Liver (tissue), 9 donors: Measurements from ENCODE around the gene MXD4. TPM values are rescaled to one million over a fixed set of nuclear protein-coding genes. Genes with fewer than 3 reads are reported as not detected.

Experiments used
- DNase-seq: peaks from one replicate; pipeline ENCODE4 v3.0.0-alpha.2; 2017; ENCODE audit warnings: low spot score
- H3K27ac ChIP-seq, 2 donors: one replicate each; pipeline ENCODE4 v1.7.0; 2013; ENCODE audit warnings: inconsistent platforms in 2 of 2, low read length in 2 of 2, control low read depth in 1 of 2, low read depth in 1 of 2, mild to moderate bottlenecking in 1 of 2
- H3K27me3 ChIP-seq, 4 donors: one replicate each; pipeline versions ENCODE4 v1.6.1 to v1.7.0; 2013; ENCODE audit warnings: low read length in 3 of 4, inconsistent platforms in 1 of 4, mild to moderate bottlenecking in 1 of 4, moderate library complexity in 1 of 4; ENCODE audit not compliant: control insufficient read depth in 4 of 4, insufficient read depth in 4 of 4
- H3K36me3 ChIP-seq, 4 donors: one replicate each; pipeline versions ENCODE4 v1.6.1 to v1.7.0; 2013; ENCODE audit warnings: low read length in 3 of 4, mild to moderate bottlenecking in 3 of 4, low read depth in 1 of 4, moderate library complexity in 1 of 4; ENCODE audit not compliant: control insufficient read depth in 4 of 4, insufficient read depth in 3 of 4
- H3K4me1 ChIP-seq, 4 donors: one replicate each; pipeline versions ENCODE4 v1.6.1 to v1.7.0; 2013; ENCODE audit warnings: low read length in 3 of 4, mild to moderate bottlenecking in 3 of 4, moderate library complexity in 1 of 4; ENCODE audit not compliant: control insufficient read depth in 4 of 4, insufficient read depth in 4 of 4
- H3K4me3 ChIP-seq, 3 donors: one replicate each; pipeline versions ENCODE4 v1.6.1 to v1.7.0; 2013; ENCODE audit warnings: low read length in 3 of 3, control low read depth in 1 of 3, low read depth in 1 of 3, mild to moderate bottlenecking in 1 of 3
- H3K9ac ChIP-seq, 2 donors: one replicate each; pipeline ENCODE4 v1.7.0; 2013; ENCODE audit warnings: low read length in 2 of 2, mild to moderate bottlenecking in 2 of 2, moderate library complexity in 2 of 2, control low read depth in 1 of 2, low read depth in 1 of 2
- H3K9me3 ChIP-seq, 4 donors: one replicate each; pipeline versions ENCODE4 v1.6.1 to v1.7.0; 2013; ENCODE audit warnings: low read length in 3 of 4; ENCODE audit not compliant: control insufficient read depth in 4 of 4
- ATF3 ChIP-seq: IDR thresholded peaks from 2 replicates; pipeline ENCODE4 v1.6.1; 2016; ENCODE audit warnings: antibody characterized with exemption
- CTCF ChIP-seq: fragments of 150-350 bp; IDR thresholded peaks from 2 replicates; pipeline ENCODE4 v1.5.1; 2017; ENCODE audit warnings: improper control_type of control experiment, low read depth, low read length; ENCODE audit not compliant: missing input control
- EGR1 ChIP-seq, 2 donors: IDR thresholded peaks; 2 replicates each; pipeline ENCODE4 v1.6.1; 2016 to 2018; ENCODE audit warnings: antibody characterized with exemption in 2 of 2, low read depth in 2 of 2
- FOXA1 ChIP-seq: IDR thresholded peaks from 2 replicates; pipeline ENCODE4 v1.6.1; 2016; ENCODE audit warnings: antibody characterized with exemption
- FOXA2 ChIP-seq: IDR thresholded peaks from 2 replicates; pipeline ENCODE4 v1.6.1; 2016; ENCODE audit warnings: antibody characterized with exemption
- GABPA ChIP-seq, 2 donors: IDR thresholded peaks in 1 of 2; conservative IDR thresholded peaks in 1 of 2; 2 replicates each; pipeline ENCODE4 v1.6.1; 2016; ENCODE audit warnings: antibody characterized with exemption in 2 of 2, mild to moderate bottlenecking in 1 of 2, moderate library complexity in 1 of 2
- HNF4G ChIP-seq: IDR thresholded peaks from 2 replicates; pipeline ENCODE4 v1.6.1; 2016; ENCODE audit warnings: antibody characterized with exemption
- JUND ChIP-seq, 2 donors: IDR thresholded peaks; 2 replicates each; pipeline ENCODE4 v1.6.1; 2016; ENCODE audit warnings: antibody characterized with exemption in 2 of 2
- NR2F2 ChIP-seq: IDR thresholded peaks from 2 replicates; pipeline ENCODE4 v1.6.1; 2016; ENCODE audit warnings: antibody characterized with exemption
- RAD21 ChIP-seq, 2 donors: IDR thresholded peaks; 2 replicates each; pipeline ENCODE4 v1.6.1; 2016; ENCODE audit warnings: antibody characterized with exemption in 2 of 2, mild to moderate bottlenecking in 2 of 2
- SP1 ChIP-seq: IDR thresholded peaks from 2 replicates; pipeline ENCODE4 v1.6.1; 2018; ENCODE audit warnings: antibody characterized with exemption, mild to moderate bottlenecking
- YY1 ChIP-seq: IDR thresholded peaks from 2 replicates; pipeline ENCODE4 v1.6.1; 2016; ENCODE audit warnings: antibody characterized with exemption, mild to moderate bottlenecking
- ZBTB33 ChIP-seq: IDR thresholded peaks from 2 replicates; pipeline ENCODE4 v1.6.1; 2016; ENCODE audit warnings: antibody characterized with exemption
- WGBS: extraction: QIAGEN DNeasy Blood & Tissue Kit; methylation state at CpG from one replicate; pipeline ENCODE4 v1.1.7; 2013; 5-methylcytosine and 5-hydroxymethylcytosine counted together
- polyA plus RNA-seq, 2 donors: library from polyadenylated mRNA; stranded (reverse) in 1 of 2; unstranded in 1 of 2; fragments of 200-250 nt in 1 of 2; fragments of >200 nt in 1 of 2; fragmentation: Nextera tagmentation in 1 of 2; extraction: Ambion mirVana in 1 of 2; gene quantifications; one replicate each; pipeline versions ENCODE4 v1.2.1 to v1.2.3, GENCODE V29; 2013 to 2015
- total RNA-seq, 2 donors: library from RNA; depleted of rRNA; stranded (reverse); fragments of >200 nt; gene quantifications; one replicate each; pipeline ENCODE4 v1.2.3, GENCODE V29; 2014
- donor health status: healthy.
- donor health status: healthy.
- donor health status: healthy.
- donor health status: healthy.
- donor health status: healthy.

The MXD4 gene
- total and polyA plus RNA-seq, 4 donors = 6.5 to 19.6 (median 15.9) TPM

GRCh38 chr4:2292646-2293108 is 30.8 kb upstream of the MXD4 start:
- H3K4me3 ChIP-seq = no peak overlapping the region
- H3K9me3 ChIP-seq = no peaks in the 10 kb centered on the region
- no peak overlapping the region for H3K9ac ChIP-seq
- H3K36me3 ChIP-seq = no peaks in the 10 kb centered on the region
- no peak for DNase-seq
- no peak for TF ChIP-seq SP1
- TF ChIP-seq FOXA2 = no peak
- no peak for TF ChIP-seq ZBTB33
- no peak for TF ChIP-seq CTCF
- no peak for TF ChIP-seq GABPA (IDR thresholded peaks at IDR 0.05 in 1 of 2, conservative IDR thresholded peaks at IDR 0.05 in 1 of 2)
- no peak for TF ChIP-seq ATF3
- no peak for TF ChIP-seq HNF4G
- no peak for TF ChIP-seq NR2F2
- no peak for TF ChIP-seq FOXA1
- no peak for TF ChIP-seq YY1
- 93% methylated on average over 6 of the region's 6 CpGs for WGBS
- H3K27ac ChIP-seq = no peak overlapping the region
- no peaks in the 10 kb centered on the region for H3K4me1 ChIP-seq
- H3K27me3 ChIP-seq = no peaks in the 10 kb centered on the region

GRCh38 chr4:2291705-2292645 is 30.1 kb upstream of the MXD4 start:
- TF ChIP-seq ZBTB33 (no peak), HNF4G (no peak), EGR1 (IDR thresholded peaks at IDR 0.05; ENCODE audit: low read depth in 2 of 2) (no peak), RAD21 (IDR thresholded peaks at IDR 0.05) (no peak), FOXA1 (no peak), JUND (IDR thresholded peaks at IDR 0.05) (no peak), SP1 (no peak), NR2F2 (no peak), FOXA2 (no peak)
- no peak overlapping the region for H3K4me3 ChIP-seq
- no peak overlapping the region for H3K9ac ChIP-seq
- H3K4me1 ChIP-seq = no peaks in the 10 kb centered on the region
- H3K9me3 ChIP-seq = no peaks in the 10 kb centered on the region
- no peak overlapping the region for H3K27ac ChIP-seq
- no peak for DNase-seq
- H3K27me3 ChIP-seq = no peaks in the 10 kb centered on the region
- WGBS = 89% methylated on average over 20 of the region's 20 CpGs
- no peaks in the 10 kb centered on the region for H3K36me3 ChIP-seq
